H1 (cell line): ENCODE results near the gene KRT80. TPM values are rescaled to one million over a fixed set of nuclear protein-coding genes. Genes with fewer than 3 reads are reported as not detected.

Source experiments
- CTCF ChIA-PET: fragments of 300-600 bp; sonication (Branson Sonifier 250); formaldehyde crosslinking; loops from one replicate; lab custom pipeline; 2021; ENCODE audit not compliant: partially characterized antibody; lab: Charles Lee
- POLR2A ChIA-PET: fragments of 300-600 bp; sonication (Branson Sonifier 250); formaldehyde crosslinking; loops from one replicate; lab custom pipeline; 2021; ENCODE audit warnings: inconsistent platforms; ENCODE audit not compliant: partially characterized antibody; lab: Charles Lee
- DNase-seq, 2 experiments: peaks; one replicate each; pipeline versions ENCODE4 v3.0.0 to v3.0.0-alpha.2; 2010 to 2022; ENCODE audit warnings: low spot score in 2 of 2, low read depth in 1 of 2, mixed read lengths in 1 of 2
- FAIRE-seq: peaks from 2 replicates; lab custom pipeline; 2011; peaks lifted over from hg19 to GRCh38; lab: Jason Lieb, UNC
- H2AFZ ChIP-seq: 2 replicates; pipeline ENCODE4 v1.8.1; 2012; ENCODE audit warnings: low read length, inconsistent platforms
- H2AK5ac ChIP-seq: 2 replicates; pipeline ENCODE4 v1.6.1; 2013; ENCODE audit warnings: low read depth, low read length
- H2BK120ac ChIP-seq: replicated peaks from 2 replicates; pipeline ENCODE3; 2013; ENCODE audit warnings: low read depth, low read length, inconsistent platforms
- H2BK12ac ChIP-seq: 2 replicates; pipeline ENCODE4 v1.6.1; 2013; ENCODE audit warnings: low read depth, low read length
- H2BK15ac ChIP-seq: 2 replicates; pipeline ENCODE4 v1.6.1; 2013; ENCODE audit warnings: low read length
- H2BK20ac ChIP-seq: 2 replicates; pipeline ENCODE4 v1.6.1; 2013; ENCODE audit warnings: low read length
- H2BK5ac ChIP-seq: 2 replicates; pipeline ENCODE4 v1.6.1; 2013; ENCODE audit warnings: low read depth, low read length
- H3K14ac ChIP-seq: 2 replicates; pipeline ENCODE4 v1.6.1; 2013; ENCODE audit warnings: inconsistent platforms; ENCODE audit not compliant: insufficient read length
- H3K18ac ChIP-seq: 2 replicates; pipeline ENCODE4 v1.6.1; 2013; ENCODE audit warnings: low read length; ENCODE audit errors: extremely low read depth
- H3K23ac ChIP-seq: 2 replicates; pipeline ENCODE4 v1.6.1; 2013; ENCODE audit warnings: inconsistent platforms; ENCODE audit not compliant: insufficient read length
- H3K23me2 ChIP-seq: 2 replicates; pipeline ENCODE4 v1.6.1; 2013; ENCODE audit warnings: low read depth, low read length
- H3K27ac ChIP-seq: 2 replicates; pipeline ENCODE4 v1.6.1; 2011; ENCODE audit warnings: low read depth, low read length, inconsistent platforms
- H3K27me3 ChIP-seq, 4 experiments: replicated peaks in 1 of 4; 1 replicate in 1 of 4; 2 replicates in 3 of 4; pipeline versions ENCODE4 v1.6.1 to v1.8.1; 2011 to 2013; ENCODE audit warnings: low read length in 3 of 4, mild to moderate bottlenecking in 3 of 4, inconsistent platforms in 2 of 4, mixed read lengths in 2 of 4, moderate library complexity in 1 of 4; ENCODE audit not compliant: control insufficient read depth in 3 of 4, insufficient read depth in 3 of 4; ENCODE audit errors: extremely low read depth in 1 of 4
- H3K36me3 ChIP-seq, 4 experiments: 2 replicates each; pipeline versions ENCODE4 v1.6.1 to v1.8.1; 2011 to 2013; ENCODE audit warnings: mild to moderate bottlenecking in 4 of 4, low read length in 3 of 4, moderate library complexity in 2 of 4, control low read depth in 1 of 4, inconsistent platforms in 1 of 4; ENCODE audit not compliant: insufficient read depth in 4 of 4, control insufficient read depth in 2 of 4
- H3K4ac ChIP-seq: replicated peaks from 2 replicates; pipeline ENCODE3; 2013; ENCODE audit warnings: low read length, low read depth, mixed read lengths, inconsistent platforms; ENCODE audit not compliant: insufficient read length
- H3K4me1 ChIP-seq, 4 experiments: replicated peaks in 1 of 4; 1 replicate in 1 of 4; 2 replicates in 3 of 4; pipeline versions ENCODE4 v1.6.1 to v1.8.1; 2011 to 2013; ENCODE audit warnings: low read length in 3 of 4, inconsistent platforms in 2 of 4, mixed read lengths in 1 of 4; ENCODE audit not compliant: insufficient read depth in 4 of 4, control insufficient read depth in 3 of 4
- H3K4me2 ChIP-seq, 2 experiments: 2 replicates each; pipeline versions ENCODE4 v1.6.1 to v1.8.1; 2011 to 2013; ENCODE audit warnings: low read depth in 2 of 2, low read length in 2 of 2, control low read depth in 1 of 2, inconsistent platforms in 1 of 2, mild to moderate bottlenecking in 1 of 2; ENCODE audit not compliant: insufficient read depth in 1 of 2
- H3K4me3 ChIP-seq, 4 experiments: fragments of 200-600, 300-600 bp in 1 of 4; sonication (generic), shearing (Covaris generic), sonication (Bioruptor Twin) in 1 of 4; 2 replicates each; pipeline versions ENCODE4 v1.5.1 to v1.8.1; 2011 to 2016; ENCODE audit warnings: low read length in 4 of 4, low read depth in 3 of 4, control low read depth in 2 of 4, inconsistent platforms in 2 of 4, mild to moderate bottlenecking in 2 of 4, mixed read lengths in 1 of 4, moderate library complexity in 1 of 4; ENCODE audit not compliant: insufficient read depth in 2 of 4; ENCODE audit errors: extremely low read depth in 1 of 4
- H3K56ac ChIP-seq: replicated peaks from 2 replicates; pipeline ENCODE3; 2013; ENCODE audit warnings: low read depth, mild to moderate bottlenecking, mixed read lengths, low read length, inconsistent platforms; ENCODE audit not compliant: insufficient read length
- H3K79me1 ChIP-seq: 2 replicates; pipeline ENCODE4 v1.6.1; 2013; ENCODE audit warnings: low read depth, low read length, control low read depth
- H3K79me2 ChIP-seq, 2 experiments: 2 replicates each; pipeline versions ENCODE4 v1.6.1 to v1.8.1; 2012 to 2013; ENCODE audit warnings: low read length in 2 of 2, mild to moderate bottlenecking in 2 of 2, inconsistent platforms in 1 of 2; ENCODE audit not compliant: insufficient read depth in 2 of 2, control insufficient read depth in 1 of 2
- H3K9ac ChIP-seq, 4 experiments: replicated peaks in 1 of 4; 1 replicate in 1 of 4; 2 replicates in 3 of 4; pipeline versions ENCODE4 v1.6.1 to v1.8.1; 2011 to 2013; ENCODE audit warnings: low read depth in 3 of 4, low read length in 3 of 4, control low read depth in 2 of 4, mild to moderate bottlenecking in 2 of 4, moderate library complexity in 2 of 4, inconsistent platforms in 1 of 4; ENCODE audit errors: extremely low read depth in 1 of 4
- H3K9me3 ChIP-seq, 2 experiments: 2 replicates each; pipeline versions ENCODE4 v1.6.1 to v1.8.1; 2012 to 2013; ENCODE audit warnings: mild to moderate bottlenecking in 2 of 2, moderate library complexity in 2 of 2, control low read depth in 1 of 2, inconsistent platforms in 1 of 2, low read depth in 1 of 2, low read length in 1 of 2, mixed read lengths in 1 of 2; ENCODE audit not compliant: insufficient read depth in 2 of 2
- H4K20me1 ChIP-seq, 2 experiments: replicated peaks in 1 of 2; 2 replicates each; pipeline versions ENCODE3 to v1.8.1; 2011 to 2013; ENCODE audit warnings: inconsistent platforms in 2 of 2, low read length in 2 of 2, mild to moderate bottlenecking in 1 of 2; ENCODE audit not compliant: insufficient read depth in 2 of 2, control insufficient read depth in 1 of 2
- H4K5ac ChIP-seq: 2 replicates; pipeline ENCODE4 v1.6.1; 2013; ENCODE audit warnings: low read length, low read depth, mixed read lengths, inconsistent platforms; ENCODE audit not compliant: insufficient read length
- H4K8ac ChIP-seq: 2 replicates; pipeline ENCODE4 v1.8.0; 2013; ENCODE audit warnings: mild to moderate bottlenecking, moderate library complexity, low read length, inconsistent platforms; ENCODE audit not compliant: insufficient read depth; ENCODE audit errors: extremely low read depth
- H4K91ac ChIP-seq: replicated peaks from 2 replicates; pipeline ENCODE3; 2013; ENCODE audit warnings: low read length, mixed read lengths, inconsistent platforms; ENCODE audit not compliant: insufficient read length
- BRCA1 ChIP-seq: IDR thresholded peaks from 2 replicates; pipeline ENCODE4 v1.6.1; 2012; ENCODE audit warnings: low read depth, low read length, improper control_type of control experiment
- CREB1 ChIP-seq: IDR thresholded peaks from 2 replicates; pipeline ENCODE4 v1.6.1; 2012; ENCODE audit warnings: inconsistent platforms
- CTCF ChIP-seq, 3 experiments: IDR thresholded peaks; 1 replicate in 2 of 3; 2 replicates in 1 of 3; pipeline versions ENCODE4 v1.5.1 to v1.6.1; 2011; ENCODE audit warnings: low read length in 3 of 3, mild to moderate bottlenecking in 3 of 3, inconsistent platforms in 2 of 3, low read depth in 1 of 3, moderate library complexity in 1 of 3; ENCODE audit not compliant: insufficient read depth in 1 of 3; ENCODE audit errors: control extremely low read depth in 1 of 3
- NANOG ChIP-seq: IDR thresholded peaks from 2 replicates; pipeline ENCODE4 v1.6.1; 2011; ENCODE audit warnings: low read length, low read depth, mild to moderate bottlenecking, inconsistent platforms; ENCODE audit not compliant: insufficient read depth, poor library complexity, severe bottlenecking
- POU5F1 ChIP-seq: IDR thresholded peaks from 2 replicates; pipeline ENCODE4 v1.6.1; 2011; ENCODE audit warnings: low read depth, mild to moderate bottlenecking, low read length, moderate library complexity
- RAD21 ChIP-seq, 2 experiments: IDR thresholded peaks in 1 of 2; conservative IDR thresholded peaks in 1 of 2; 2 replicates each; pipeline ENCODE4 v1.6.1; 2011; ENCODE audit warnings: low read depth in 2 of 2, low read length in 2 of 2, improper control_type of control experiment in 1 of 2, inconsistent platforms in 1 of 2, mild to moderate bottlenecking in 1 of 2, moderate library complexity in 1 of 2
- RBBP5 ChIP-seq: IDR thresholded peaks from 2 replicates; pipeline ENCODE4 v1.7.1; 2012; ENCODE audit warnings: low read depth, mild to moderate bottlenecking, inconsistent platforms, low read length, moderate library complexity, borderline replicate concordance
- SRF ChIP-seq: IDR thresholded peaks from 2 replicates; pipeline ENCODE4 v1.6.1; 2011; ENCODE audit warnings: mild to moderate bottlenecking, low read depth, low read length, moderate library complexity
- TAF1 ChIP-seq: IDR thresholded peaks from 2 replicates; pipeline ENCODE4 v1.6.1; 2011; ENCODE audit warnings: mild to moderate bottlenecking, low read depth, low read length
- TCF12 ChIP-seq: IDR thresholded peaks from 2 replicates; pipeline ENCODE4 v1.6.1; 2011; ENCODE audit warnings: low read depth, mild to moderate bottlenecking, low read length
- WGBS, 2 experiments: shearing (Covaris generic) in 1 of 2; methylation state at CpG; one replicate each; pipeline versions ENCODE4 v1.1.6 to v1.1.7; 2013 to 2015; ENCODE audit warnings: low lambda C conversion rate in 2 of 2, mixed read lengths in 2 of 2, inconsistent platforms in 1 of 2, low coverage in 1 of 2, missing lambda C conversion rate in 1 of 2; ENCODE audit not compliant: insufficient replicate concordance in 2 of 2, insufficient coverage in 1 of 2, insufficient read length in 1 of 2; ENCODE audit errors: extremely low coverage in 1 of 2, missing lambda C conversion rate in 1 of 2; 5-methylcytosine and 5-hydroxymethylcytosine counted together
- polyA plus RNA-seq, 7 experiments: library from polyadenylated mRNA; depleted of rRNA in 3 of 7; stranded (reverse) in 5 of 7; unstranded in 2 of 7; fragments of >200 nt in 5 of 7; fragments of 200-250 nt in 2 of 7; gene quantifications; 1 replicate in 5 of 7; 2 replicates in 1 of 7; 4 replicates in 1 of 7; pipeline versions ENCODE4 v1.2.1 to v1.2.3, GENCODE V29; 2011 to 2013; ENCODE audit warnings: missing spikeins in 2 of 7, mixed read lengths in 2 of 7
- total RNA-seq: library from RNA; stranded (reverse); fragmentation: NEBNext Ultra II Directional; extraction: Animal tissue kit (Norgen Biotek cat#: 25700); gene quantifications from 2 replicates; pipeline ENCODE4 v1.2.1, GENCODE V29; 2021

KRT80 gene
- total and polyA plus RNA-seq, 2 of the 8 experiments (the other 6 are each of a cell fraction or from before 2014, with no cell fraction given), result 0.05 TPM; not detected in 1

- FAIRE-seq, result no peak
- H4K91ac ChIP-seq, result no peak overlapping the region
- no peaks in the 10 kb centered on the region for H3K79me2 ChIP-seq
- no peaks in the 10 kb centered on the region for H3K23me2 ChIP-seq
- H3K9me3 ChIP-seq, result no peaks in the 10 kb centered on the region
- H2AK5ac ChIP-seq, result no peak overlapping the region; the same call in 1 of the 2 replicates
- no peak overlapping the region for H2AFZ ChIP-seq
- H2BK120ac ChIP-seq, result no peak overlapping the region
- H3K4me2 ChIP-seq, result no peak overlapping the region
- no peak overlapping the region for H3K18ac ChIP-seq
- H3K9ac ChIP-seq, result no peak overlapping the region
- ChIA-PET CTCF (interaction anchor here (1.4 to 16.8 kb wide), 5 partner anchors 8 to 149 kb away, joined by 6 to 108 read pairs (median 14); no protein-coding TSS in a partner anchor), POLR2A (interaction anchor here (0.8 kb wide), 1 partner anchor 28 kb away, joined by 3 read pairs; no protein-coding TSS in a partner anchor)
- H3K4ac ChIP-seq, result no peak overlapping the region
- H4K20me1 ChIP-seq, result no peaks in the 10 kb centered on the region
- no peak overlapping the region for H3K23ac ChIP-seq
- no peaks in the 10 kb centered on the region for H3K79me1 ChIP-seq
- 94% methylated on average over 6 of the region's 6 CpGs; no CpG with 5 or more reads in 1 of the 2 experiments for WGBS, 2 experiments
- H3K14ac ChIP-seq, result no peak overlapping the region
- H3K36me3 ChIP-seq, result no peaks in the 10 kb centered on the region; a peak in 1 of 8 replicates
- H3K4me3 ChIP-seq, result no peak overlapping the region
- no peak overlapping the region for H3K27ac ChIP-seq
- no peak overlapping the region for H2BK20ac ChIP-seq
- no peaks in the 10 kb centered on the region; a peak in 1 of 7 replicates for H3K27me3 ChIP-seq
- 0 out of 2 replicates have a peak overlapping the region, but pooled peaks have one; percentile 11 for H4K8ac ChIP-seq
- H3K4me1 ChIP-seq, result peaks cover 3 to 29% (median 22%) of the 10 kb centered on the region in 4 experiments
- H2BK5ac ChIP-seq, result no peak overlapping the region
- no peak for DNase-seq
- H3K56ac ChIP-seq, result no peak overlapping the region
- 0 out of 2 replicates have a peak overlapping the region, but pooled peaks have one; percentile 33 for H2BK12ac ChIP-seq
- H4K5ac ChIP-seq, result no peak overlapping the region
- no peak overlapping the region for H2BK15ac ChIP-seq
- no peak for TF ChIP-seq CTCF (IDR thresholded peaks at IDR 0.05; ENCODE audit: control extremely low read depth in 1 of 3, insufficient read depth in 1 of 3, low read depth in 1 of 3, low read length in 3 of 3)
- no peak for TF ChIP-seq POU5F1
- TF ChIP-seq TCF12, result no peak
- TF ChIP-seq CREB1, result no peak
- no peak for TF ChIP-seq BRCA1
- no peak for TF ChIP-seq RAD21 (IDR thresholded peaks at IDR 0.05 in 1 of 2, conservative IDR thresholded peaks at IDR 0.05 in 1 of 2; ENCODE audit: low read depth in 2 of 2, low read length in 2 of 2)
- no peak for TF ChIP-seq RBBP5
- no peak for TF ChIP-seq TAF1
- no peak for TF ChIP-seq NANOG
- no peak for TF ChIP-seq SRF
Measured at GRCh38 chr12:52179396-52179973, 12.3 kb downstream of the KRT80 start.
